Uterus (tissue), 4 donors: Measurements from ENCODE around the gene GDF7. TPM values are rescaled to one million over a fixed set of nuclear protein-coding genes. Genes with fewer than 3 reads are reported as not detected.

Experiments used
- DNase-seq, 2 donors: peaks; one replicate each; pipeline ENCODE4 v3.0.0-alpha.2; 2019 to 2020
- H3K27ac ChIP-seq, 2 donors: fragments of 200-600 bp; sonication (generic); 1 replicate in 1 of 2; 2 replicates in 1 of 2; pipeline ENCODE4 v1.5.1; 2016 to 2018
- H3K27me3 ChIP-seq, 2 donors: fragments of 200-600 bp; sonication (generic); one replicate each; pipeline ENCODE4 v1.5.1; 2018 to 2019; ENCODE audit warnings: control low read depth in 1 of 2
- H3K36me3 ChIP-seq, 2 donors: fragments of 200-600 bp; sonication (generic); one replicate each; pipeline ENCODE4 v1.5.1; 2019; ENCODE audit warnings: control low read depth in 1 of 2
- H3K4me1 ChIP-seq, 2 donors: fragments of 200-600 bp; sonication (generic); one replicate each; pipeline ENCODE4 v1.5.1; 2018 to 2019; ENCODE audit warnings: control low read depth in 1 of 2
- H3K4me3 ChIP-seq, 2 donors: fragments of 200-600 bp; sonication (generic); 1 replicate in 1 of 2; 2 replicates in 1 of 2; pipeline ENCODE4 v1.5.1; 2018 to 2019; ENCODE audit warnings: mild to moderate bottlenecking in 1 of 2
- H3K9me3 ChIP-seq, 2 donors: fragments of 200-600 bp; sonication (generic); one replicate each; pipeline ENCODE4 v1.5.1; 2019; ENCODE audit warnings: control low read depth in 1 of 2
- POLR2A ChIP-seq, 2 donors: fragments of 450-650 bp; IDR thresholded peaks; one replicate each; pipeline ENCODE4 v1.6.1; 2016; ENCODE audit warnings: antibody characterized with exemption in 2 of 2, mild to moderate bottlenecking in 1 of 2, moderate library complexity in 1 of 2
- intact Hi-C: fragments of 100-400 bp; cut with DNase I; formaldehyde crosslinking; loops from one replicate; pipeline ENCODE4 v1.15.1; 2023; ENCODE audit warnings: low total_unique reads
- total RNA-seq, 4 donors: library from RNA; depleted of rRNA in 3 of 4; stranded (reverse); fragments of >200 nt in 3 of 4; gene quantifications; one replicate each; pipeline versions ENCODE4 v1.1.0 to v1.2.4, GENCODE V29; 2014 to 2023
- TF ChIP-seq, protein P1 (sequence below), 4 experiments: fragments of 200-600 bp in 2 of 4; fragments of 450-650 bp in 2 of 4; sonication (generic) in 2 of 4; IDR thresholded peaks; one replicate each; pipeline ENCODE4 v1.5.1; 2016 to 2019; ENCODE audit warnings: antibody characterized with exemption in 4 of 4, mild to moderate bottlenecking in 2 of 4, moderate library complexity in 1 of 4
- donor health status: DM: yes; HTN: yes; CAD: no.

The GDF7 gene
- total RNA-seq, 4 donors from 2014 or later = 1.5 to 45.6 (median 5.4) TPM

DNA sequence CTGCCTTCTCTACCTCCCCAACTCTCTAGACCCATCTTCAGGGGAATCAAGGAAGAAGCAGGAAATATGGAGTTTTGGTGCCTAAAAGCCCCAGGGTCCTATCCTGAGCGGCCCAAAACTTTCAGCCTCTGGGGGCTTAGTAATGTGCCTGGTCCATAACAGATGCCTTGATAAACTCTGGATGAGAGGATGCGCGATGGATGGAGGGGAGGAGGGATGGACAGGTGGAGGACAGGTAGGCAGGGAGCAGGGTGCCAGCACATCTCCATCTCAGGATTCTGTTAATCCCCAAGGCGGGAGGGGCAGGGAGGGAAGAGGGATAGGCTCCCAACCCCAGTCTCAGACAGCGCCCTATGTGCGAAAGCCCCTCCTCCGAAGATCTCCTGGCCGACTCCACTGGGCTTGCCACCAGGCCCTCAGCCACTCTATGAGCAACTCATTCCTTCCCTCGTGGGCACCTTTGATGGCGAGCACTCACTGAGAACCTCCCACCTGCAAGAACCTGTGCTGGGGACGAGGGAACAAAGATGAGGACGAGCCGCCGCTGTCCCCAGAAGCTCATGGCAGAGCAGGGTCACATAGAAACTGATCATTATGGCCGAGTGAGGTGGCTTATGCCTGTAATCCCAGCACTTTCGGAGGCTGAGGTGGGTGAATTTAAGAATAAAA, 39.1 kb upstream of the GDF7 start:
- no peak overlapping the region for H3K27ac ChIP-seq
- no peak overlapping the region for H3K4me3 ChIP-seq
- no peaks in the 10 kb centered on the region for H3K9me3 ChIP-seq
- TF ChIP-seq POLR2A (IDR thresholded peaks at IDR 0.05) = no peak
- TF ChIP-seq, protein P1, sequence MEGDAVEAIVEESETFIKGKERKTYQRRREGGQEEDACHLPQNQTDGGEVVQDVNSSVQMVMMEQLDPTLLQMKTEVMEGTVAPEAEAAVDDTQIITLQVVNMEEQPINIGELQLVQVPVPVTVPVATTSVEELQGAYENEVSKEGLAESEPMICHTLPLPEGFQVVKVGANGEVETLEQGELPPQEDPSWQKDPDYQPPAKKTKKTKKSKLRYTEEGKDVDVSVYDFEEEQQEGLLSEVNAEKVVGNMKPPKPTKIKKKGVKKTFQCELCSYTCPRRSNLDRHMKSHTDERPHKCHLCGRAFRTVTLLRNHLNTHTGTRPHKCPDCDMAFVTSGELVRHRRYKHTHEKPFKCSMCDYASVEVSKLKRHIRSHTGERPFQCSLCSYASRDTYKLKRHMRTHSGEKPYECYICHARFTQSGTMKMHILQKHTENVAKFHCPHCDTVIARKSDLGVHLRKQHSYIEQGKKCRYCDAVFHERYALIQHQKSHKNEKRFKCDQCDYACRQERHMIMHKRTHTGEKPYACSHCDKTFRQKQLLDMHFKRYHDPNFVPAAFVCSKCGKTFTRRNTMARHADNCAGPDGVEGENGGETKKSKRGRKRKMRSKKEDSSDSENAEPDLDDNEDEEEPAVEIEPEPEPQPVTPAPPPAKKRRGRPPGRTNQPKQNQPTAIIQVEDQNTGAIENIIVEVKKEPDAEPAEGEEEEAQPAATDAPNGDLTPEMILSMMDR (IDR thresholded peaks at IDR 0.05) = no peak
- no peaks in the 10 kb centered on the region for H3K27me3 ChIP-seq
- intact Hi-C loops = no loop called here
- no peak for DNase-seq
- no peaks in the 10 kb centered on the region for H3K4me1 ChIP-seq
- no peaks in the 10 kb centered on the region for H3K36me3 ChIP-seq

DNA sequence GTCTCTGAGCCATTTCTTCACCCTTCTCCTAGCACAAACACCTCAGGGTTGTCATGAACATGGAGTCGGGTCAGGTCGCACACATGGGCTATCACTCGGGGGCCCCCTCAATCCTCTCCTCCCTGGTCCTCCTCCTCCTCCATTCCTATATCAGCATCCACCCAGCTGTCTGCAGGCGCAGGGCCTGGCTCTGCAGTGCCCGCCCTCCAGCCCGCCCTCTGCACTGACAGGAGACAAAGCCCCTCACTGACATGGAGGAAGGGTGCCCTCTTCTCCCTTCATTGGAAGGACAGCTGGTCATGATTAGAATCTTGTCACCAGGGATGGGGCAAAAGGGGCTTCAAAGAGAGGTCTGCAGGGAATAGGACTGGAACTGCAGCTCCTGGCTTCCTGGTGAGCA, 37.8 kb upstream of the GDF7 start:
- intact Hi-C loops = no loop called here
- DNase-seq = no peak
- Histone ChIP-seq H3K27ac (no peak overlapping the region), H3K27me3 (no peaks in the 10 kb centered on the region), H3K9me3 (no peaks in the 10 kb centered on the region), H3K36me3 (no peaks in the 10 kb centered on the region), H3K4me3 (no peak overlapping the region), H3K4me1 (no peaks in the 10 kb centered on the region)
- no peak for TF ChIP-seq POLR2A (IDR thresholded peaks at IDR 0.05)
- TF ChIP-seq, protein P1 (IDR thresholded peaks at IDR 0.05) = no peak

DNA sequence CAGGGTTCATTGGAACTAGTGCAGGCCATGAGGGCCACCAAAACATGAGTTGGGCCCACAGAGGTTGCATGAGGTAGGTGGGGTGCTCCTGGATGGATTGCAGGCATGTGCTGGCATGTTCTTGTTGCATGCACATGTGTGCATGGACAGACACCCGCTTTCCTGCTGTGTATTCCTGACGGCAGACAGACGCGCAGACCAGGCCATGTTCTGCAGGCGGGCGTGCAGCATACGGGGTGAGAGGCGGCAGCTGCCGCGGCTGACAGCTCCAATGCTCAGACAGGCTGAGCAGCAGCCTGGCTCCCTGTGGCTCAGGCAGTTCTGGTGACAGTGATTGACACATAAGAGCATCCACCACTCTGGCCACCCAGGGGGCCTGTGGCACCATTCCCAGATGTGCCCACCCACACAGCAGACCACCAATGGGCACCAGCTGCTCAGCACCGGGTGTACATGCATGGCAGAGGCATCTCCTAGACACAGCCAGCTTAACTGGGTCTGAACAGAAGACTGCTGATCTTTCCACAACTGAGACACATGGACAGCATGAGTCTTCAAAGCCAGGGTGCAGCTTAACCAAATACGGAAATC, 37.3 kb upstream of the GDF7 start:
- DNase-seq = no peak
- H3K36me3 ChIP-seq = no peaks in the 10 kb centered on the region
- TF ChIP-seq, protein P1 (IDR thresholded peaks at IDR 0.05) = no peak
- TF ChIP-seq POLR2A (IDR thresholded peaks at IDR 0.05) = no peak
- no peak overlapping the region for H3K4me3 ChIP-seq
- H3K27ac ChIP-seq = no peak overlapping the region
- no peaks in the 10 kb centered on the region for H3K9me3 ChIP-seq
- H3K4me1 ChIP-seq = peaks cover 0 to 4% of the 10 kb centered on the region in 2 donors
- intact Hi-C loops = no loop called here
- H3K27me3 ChIP-seq = no peaks in the 10 kb centered on the region

DNA sequence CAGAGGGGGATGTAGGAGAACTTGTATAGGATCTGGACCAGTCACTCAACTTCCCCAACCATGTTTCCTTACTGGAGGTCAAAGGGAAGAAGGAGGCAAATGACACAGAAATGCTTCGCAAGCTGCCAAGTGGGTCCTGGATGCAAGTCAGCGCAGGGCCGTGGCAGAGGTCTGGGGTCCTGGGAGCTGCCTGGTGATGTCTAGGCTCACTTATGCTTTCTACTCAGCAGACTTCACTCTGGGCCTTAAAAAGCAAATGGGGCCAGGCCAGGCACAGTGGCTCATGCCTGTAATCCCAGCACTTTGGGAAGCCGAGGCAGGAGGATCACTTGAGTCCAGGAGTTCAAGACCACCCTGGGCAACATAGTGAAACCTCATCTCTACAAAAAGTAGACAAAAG, 36.0 kb upstream of the GDF7 start:
- Histone ChIP-seq H3K27me3 (no peaks in the 10 kb centered on the region), H3K4me1 (peaks cover 0 to 10% of the 10 kb centered on the region in 2 donors)

More for the DNA sequence above, 36.0 kb upstream of the GDF7 start:
- no peaks in the 10 kb centered on the region for H3K36me3 ChIP-seq
- TF ChIP-seq, protein P1 (IDR thresholded peaks at IDR 0.05) = no peak
- no peak for TF ChIP-seq POLR2A (IDR thresholded peaks at IDR 0.05)
- no peak overlapping the region for H3K4me3 ChIP-seq
- DNase-seq = no peak
- intact Hi-C loops = no loop called here
- H3K27ac ChIP-seq = no peak overlapping the region
- no peaks in the 10 kb centered on the region for H3K9me3 ChIP-seq
